Mononuclear cell (primary cell): ENCODE results near the gene SAAL1. TPM values are rescaled to one million over a fixed set of nuclear protein-coding genes. Genes with fewer than 3 reads are reported as not detected.

ENCODE experiments used
- H3K27me3 ChIP-seq: 2 replicates; pipeline ENCODE4 v1.6.0; 2011; ENCODE audit warnings: low read length, control low read depth; ENCODE audit not compliant: insufficient read depth
- H3K4me1 ChIP-seq: 2 replicates; pipeline ENCODE4 v1.5.1; 2011; ENCODE audit warnings: mild to moderate bottlenecking, low read length, control low read depth; ENCODE audit not compliant: insufficient read depth
- H3K4me3 ChIP-seq: 2 replicates; pipeline ENCODE4 v1.5.1; 2011; ENCODE audit warnings: mild to moderate bottlenecking, low read length, moderate library complexity
- H3K9me3 ChIP-seq: 2 replicates; pipeline ENCODE4 v1.5.1; 2011; ENCODE audit warnings: low read depth, mild to moderate bottlenecking, control low read depth, low read length
- total RNA-seq: library from RNA; depleted of rRNA; stranded (reverse); fragments of >200 nt; gene quantifications from one replicate; pipeline ENCODE4 v1.2.3, GENCODE V29; 2012

Gene SAAL1
- total RNA-seq, 1 donor = 21.5 TPM

DNA sequence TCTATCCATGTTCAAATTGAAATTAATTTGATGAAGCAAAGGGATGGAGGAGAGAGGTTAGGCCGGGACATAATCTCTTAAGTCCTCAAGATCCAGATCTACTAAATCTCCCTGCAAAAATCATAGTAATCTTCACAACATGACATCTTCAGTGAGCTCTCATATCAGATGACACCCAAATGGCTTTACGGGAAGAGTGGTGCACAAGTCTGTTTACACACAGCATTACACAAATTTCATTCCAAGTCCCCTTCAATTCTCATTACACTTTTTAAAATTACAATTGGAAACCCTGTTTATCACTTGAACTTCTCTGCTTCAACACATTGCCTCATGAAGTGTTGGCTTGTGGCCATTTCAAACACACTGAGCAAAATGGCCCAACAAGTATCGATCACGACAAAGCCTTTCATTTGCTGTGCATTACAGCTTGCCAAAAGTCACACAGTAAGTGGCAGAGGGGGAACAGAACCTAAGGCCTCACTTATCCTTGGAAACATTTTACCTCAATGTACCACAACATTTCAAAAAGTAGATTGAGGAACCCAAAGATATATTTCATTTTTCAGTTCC is 41.9 kb downstream of the SAAL1 start:
- Histone ChIP-seq H3K4me1 (no peaks in the 10 kb centered on the region), H3K4me3 (no peak overlapping the region), H3K27me3 (no peaks in the 10 kb centered on the region), H3K9me3 (no peaks in the 10 kb centered on the region)

GRCh38 chr11:18063125-18063524 is 42.8 kb downstream of the SAAL1 start:
- Histone ChIP-seq H3K4me3 (no peak overlapping the region), H3K27me3 (no peaks in the 10 kb centered on the region), H3K9me3 (no peaks in the 10 kb centered on the region), H3K4me1 (no peaks in the 10 kb centered on the region)

GRCh38 chr11:18061351-18061750 is 44.5 kb downstream of the SAAL1 start:
- H3K9me3 ChIP-seq = no peaks in the 10 kb centered on the region

GRCh38 chr11:18056561-18057181 is 49.2 kb downstream of the SAAL1 start:
- H3K27me3 ChIP-seq = no peaks in the 10 kb centered on the region
- no peaks in the 10 kb centered on the region for H3K9me3 ChIP-seq
- no peaks in the 10 kb centered on the region for H3K4me1 ChIP-seq
- no peak overlapping the region for H3K4me3 ChIP-seq

More at GRCh38 chr11:18061351-18061750, 44.5 kb downstream of the SAAL1 start:
- H3K4me1 ChIP-seq = no peaks in the 10 kb centered on the region
- no peaks in the 10 kb centered on the region for H3K27me3 ChIP-seq
- H3K4me3 ChIP-seq = no peak overlapping the region

GRCh38 chr11:18054511-18055103 is 51.3 kb downstream of the SAAL1 start:
- Histone ChIP-seq H3K27me3 (no peaks in the 10 kb centered on the region), H3K4me1 (no peaks in the 10 kb centered on the region), H3K9me3 (no peaks in the 10 kb centered on the region), H3K4me3 (no peak overlapping the region)

DNA sequence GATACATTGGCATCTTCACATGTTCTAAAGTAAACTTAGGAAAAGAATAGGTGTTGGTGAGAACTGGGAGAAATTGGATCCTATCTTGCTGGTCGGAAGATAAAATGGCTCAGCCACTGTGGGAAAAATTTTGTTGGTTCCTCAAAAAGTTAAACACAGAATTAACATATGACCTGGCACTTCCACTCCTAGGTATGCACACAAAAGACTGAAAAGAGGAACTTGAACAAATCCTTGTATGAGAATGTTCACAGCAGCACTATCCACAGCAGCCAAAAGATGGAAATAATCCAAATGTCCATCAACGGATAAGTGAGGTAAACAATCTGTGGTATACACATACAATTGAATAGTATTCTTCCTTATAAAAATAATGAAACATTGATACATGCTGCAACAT is 55.0 kb downstream of the SAAL1 start:
- Histone ChIP-seq H3K9me3 (no peaks in the 10 kb centered on the region), H3K4me1 (no peaks in the 10 kb centered on the region), H3K27me3 (peaks cover 26% of the 10 kb centered on the region), H3K4me3 (no peak overlapping the region)

- Histone ChIP-seq H3K9me3 (no peaks in the 10 kb centered on the region), H3K4me1 (no peaks in the 10 kb centered on the region), H3K4me3 (no peak within 1 kb of the TSS), H3K27me3 (peaks cover 49% of the 10 kb centered on the region)
Observed at GRCh38 chr11:18046116-18046777, 59.6 kb downstream of the SAAL1 start, which contains the start of gene TPH1. TPH1 (minus strand) TSS chr11:18046269; CDS start chr11:18040762, 5,507 bp downstream.

DNA sequence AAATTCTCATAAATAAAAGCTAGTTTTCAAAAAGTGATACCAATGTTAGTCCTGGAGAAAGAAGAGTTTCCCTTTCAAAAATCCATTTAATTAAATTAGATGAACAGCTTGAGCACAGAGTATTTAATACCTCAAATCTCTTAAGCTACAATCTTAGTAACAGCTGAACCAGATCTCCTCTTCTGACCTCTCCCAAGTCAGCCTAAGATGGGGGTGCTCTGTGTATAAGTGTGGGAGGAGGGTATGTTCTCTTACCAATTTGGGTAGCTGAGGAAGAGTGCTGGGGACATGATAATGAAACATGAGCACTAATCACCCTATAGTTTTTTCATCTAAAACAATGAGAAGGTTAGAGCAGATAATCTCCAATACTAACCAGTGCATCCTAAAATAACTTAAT is 69.4 kb downstream of the SAAL1 start:
- Histone ChIP-seq H3K4me1 (no peaks in the 10 kb centered on the region), H3K9me3 (no peaks in the 10 kb centered on the region), H3K27me3 (peaks cover 5% of the 10 kb centered on the region), H3K4me3 (no peak overlapping the region)

Other genes with a start within 250 kb of the SAAL1 start
- gene SERGEF, start 93.0 kb downstream of the SAAL1 start, total RNA-seq = 61.8 TPM
- 0.94 TPM for gene TPH1, start 59.8 kb downstream of the SAAL1 start, total RNA-seq
- gene MRGPRX3, start 26.5 kb upstream of the SAAL1 start, total RNA-seq = not detected
- not detected for gene MRGPRX4, start 66.8 kb upstream of the SAAL1 start, total RNA-seq
- not detected for gene SAA4, start 130.7 kb upstream of the SAAL1 start, total RNA-seq
- 0.63 TPM for gene SAA2, start 142.6 kb upstream of the SAAL1 start, total RNA-seq
- not detected for gene SAA1, start 160.2 kb upstream of the SAAL1 start, total RNA-seq
- 30.2 TPM for gene HPS5, start 216.1 kb upstream of the SAAL1 start, total RNA-seq
- gene GTF2H1, start 216.5 kb upstream of the SAAL1 start, total RNA-seq = 34.0 TPM